H9 (cell line): ENCODE measurements around the gene LRIG1. TPM values are rescaled to one million over a fixed set of nuclear protein-coding genes. Genes with fewer than 3 reads are reported as not detected.

Experiments used
- DNase-seq: peaks from one replicate; pipeline ENCODE4 v3.0.0-alpha.2; 2017
- H2AFZ ChIP-seq: one replicate; pipeline ENCODE4 v1.6.1; 2013; ENCODE audit warnings: mild to moderate bottlenecking, low read length, control low read depth, moderate library complexity
- H2AK5ac ChIP-seq: 2 replicates; pipeline ENCODE4 v1.6.1; 2013; ENCODE audit warnings: low read length, control low read depth, mixed read lengths; ENCODE audit not compliant: insufficient read length
- H2BK120ac ChIP-seq: one replicate; pipeline ENCODE4 v1.6.1; 2013; ENCODE audit warnings: low read depth, mild to moderate bottlenecking, low read length, control low read depth, inconsistent platforms; ENCODE audit not compliant: poor library complexity, severe bottlenecking
- H2BK12ac ChIP-seq: 2 replicates; pipeline ENCODE4 v1.6.1; 2013; ENCODE audit warnings: low read length, control low read depth, mixed read lengths, low read depth; ENCODE audit not compliant: insufficient read length
- H2BK15ac ChIP-seq: 2 replicates; pipeline ENCODE4 v1.6.1; 2013; ENCODE audit warnings: low read depth, low read length, control low read depth
- H2BK20ac ChIP-seq: one replicate; pipeline ENCODE4 v1.6.1; 2013; ENCODE audit warnings: low read depth, mild to moderate bottlenecking, low read length, control low read depth, inconsistent platforms; ENCODE audit not compliant: poor library complexity, severe bottlenecking
- H2BK5ac ChIP-seq: 2 replicates; pipeline ENCODE4 v1.6.1; 2013; ENCODE audit warnings: low read length, control low read depth, mixed read lengths; ENCODE audit not compliant: insufficient read length
- H3K14ac ChIP-seq: 2 replicates; pipeline ENCODE4 v1.6.1; 2013; ENCODE audit warnings: low read length, control low read depth; ENCODE audit not compliant: insufficient read depth
- H3K18ac ChIP-seq: 2 replicates; pipeline ENCODE4 v1.6.1; 2013; ENCODE audit warnings: low read depth, mild to moderate bottlenecking, mixed read lengths, low read length, control low read depth; ENCODE audit not compliant: insufficient read length
- H3K23ac ChIP-seq: 2 replicates; pipeline ENCODE4 v1.6.1; 2013; ENCODE audit warnings: low read length, control low read depth, mixed read lengths, low read depth; ENCODE audit not compliant: insufficient read length
- H3K23me2 ChIP-seq: 2 replicates; pipeline ENCODE4 v1.6.1; 2013; ENCODE audit warnings: low read depth, mild to moderate bottlenecking, mixed read lengths, low read length, control low read depth; ENCODE audit not compliant: insufficient read length, poor library complexity, severe bottlenecking
- H3K27ac ChIP-seq: 2 replicates; pipeline ENCODE4 v1.5.1; 2013; ENCODE audit warnings: low read length, control low read depth, mixed read lengths, low read depth; ENCODE audit not compliant: insufficient read length
- H3K27me3 ChIP-seq: 2 replicates; pipeline ENCODE4 v1.6.1; 2013; ENCODE audit warnings: low read length, control low read depth, inconsistent platforms; ENCODE audit not compliant: insufficient read depth
- H3K4ac ChIP-seq: 2 replicates; pipeline ENCODE4 v1.6.1; 2013; ENCODE audit warnings: low read depth, mild to moderate bottlenecking, control low read depth, inconsistent platforms, low read length, moderate library complexity
- H3K4me1 ChIP-seq: 2 replicates; pipeline ENCODE4 v1.6.1; 2013; ENCODE audit warnings: low read length, control low read depth, inconsistent platforms; ENCODE audit not compliant: insufficient read depth
- H3K4me2 ChIP-seq: 2 replicates; pipeline ENCODE4 v1.6.1; 2013; ENCODE audit warnings: low read length, control low read depth, mixed read lengths; ENCODE audit not compliant: insufficient read length, insufficient read depth
- H3K56ac ChIP-seq: 2 replicates; pipeline ENCODE4 v1.6.1; 2013; ENCODE audit warnings: low read depth, mild to moderate bottlenecking, mixed read lengths, low read length, control low read depth; ENCODE audit not compliant: insufficient read length
- H3K79me1 ChIP-seq: 2 replicates; pipeline ENCODE4 v1.6.1; 2013; ENCODE audit warnings: low read depth, mild to moderate bottlenecking, moderate library complexity, low read length, control low read depth, inconsistent platforms; ENCODE audit not compliant: insufficient read depth, poor library complexity, severe bottlenecking
- H3K79me2 ChIP-seq: 2 replicates; pipeline ENCODE4 v1.6.1; 2013; ENCODE audit warnings: low read length, control low read depth, inconsistent platforms; ENCODE audit not compliant: insufficient read depth
- H3K9ac ChIP-seq: 2 replicates; pipeline ENCODE4 v1.6.1; 2013; ENCODE audit warnings: low read length, control low read depth, mixed read lengths; ENCODE audit not compliant: insufficient read length; ENCODE audit errors: extremely low read depth
- H3K9me3 ChIP-seq: one replicate; pipeline ENCODE4 v1.6.1; 2013; ENCODE audit warnings: low read depth, low read length, inconsistent platforms; ENCODE audit not compliant: control insufficient read depth
- H3T11ph ChIP-seq: one replicate; pipeline ENCODE4 v1.6.1; 2013; ENCODE audit warnings: mild to moderate bottlenecking, low read length, control low read depth, inconsistent platforms
- H4K20me1 ChIP-seq: one replicate; pipeline ENCODE4 v1.6.1; 2013; ENCODE audit not compliant: control insufficient read depth, insufficient read length, insufficient read depth
- H4K5ac ChIP-seq: 2 replicates; pipeline ENCODE4 v1.6.1; 2013; ENCODE audit warnings: low read depth, mild to moderate bottlenecking, mixed read lengths, low read length, control low read depth; ENCODE audit not compliant: insufficient read length
- H4K8ac ChIP-seq: replicated peaks from 2 replicates; pipeline ENCODE4 v1.6.1; 2013; ENCODE audit warnings: low read length, control low read depth, mixed read lengths, low read depth; ENCODE audit not compliant: insufficient read length
- H4K91ac ChIP-seq: 2 replicates; pipeline ENCODE4 v1.6.1; 2013; ENCODE audit warnings: low read depth, mild to moderate bottlenecking, moderate library complexity, mixed read lengths, low read length, control low read depth; ENCODE audit not compliant: insufficient read length
- H3K27ac Mint-ChIP-seq, 3 experiments: 2 replicates in 2 of 3; 3 replicates in 1 of 3; pipeline ENCODE4 v1.8.0; 2020 to 2021; ENCODE audit warnings: mixed read lengths in 3 of 3, mild to moderate bottlenecking in 1 of 3, moderate library complexity in 1 of 3
- H3K27me3 Mint-ChIP-seq: 2 replicates; pipeline ENCODE4 v1.8.0; 2021; ENCODE audit warnings: low read depth, mild to moderate bottlenecking, moderate library complexity, mixed read lengths
- H3K36me3 Mint-ChIP-seq, 3 experiments: 2 replicates in 2 of 3; 3 replicates in 1 of 3; pipeline ENCODE4 v1.8.0; 2020 to 2021; ENCODE audit warnings: low read depth in 3 of 3, mixed read lengths in 3 of 3; ENCODE audit not compliant: insufficient read depth in 1 of 3
- H3K4me1 Mint-ChIP-seq, 2 experiments: 2 replicates each; pipeline ENCODE4 v1.8.0; 2020; ENCODE audit warnings: mixed read lengths in 2 of 2
- H3K4me3 Mint-ChIP-seq, 2 experiments: 2 replicates in 1 of 2; 3 replicates in 1 of 2; pipeline ENCODE4 v1.8.0; 2020 to 2021; ENCODE audit warnings: mild to moderate bottlenecking in 2 of 2, mixed read lengths in 2 of 2, moderate library complexity in 1 of 2
- H3K9me3 Mint-ChIP-seq, 2 experiments: 2 replicates in 1 of 2; 3 replicates in 1 of 2; pipeline ENCODE4 v1.8.0; 2020; ENCODE audit warnings: mild to moderate bottlenecking in 2 of 2, mixed read lengths in 2 of 2, moderate library complexity in 1 of 2
- WGBS: extraction: QIAGEN DNeasy Blood & Tissue Kit; methylation state at CpG from one replicate; pipeline ENCODE4 v1.1.7; 2013; ENCODE audit warnings: missing lambda C conversion rate, low lambda C conversion rate, mixed read lengths; ENCODE audit not compliant: insufficient read length; ENCODE audit errors: extremely low coverage; 5-methylcytosine and 5-hydroxymethylcytosine counted together
- total RNA-seq: library from RNA; stranded (reverse); gene quantifications from 2 replicates; pipeline ENCODE4 v1.2.1, GENCODE V29; 2021
- TF ChIP-seq, protein P1 (sequence below): fragments of 200-600 bp; sonication (generic); conservative IDR thresholded peaks from 3 replicates; pipeline ENCODE4 v1.8.0; 2021; ENCODE audit warnings: antibody characterized with exemption, mild to moderate bottlenecking

Gene LRIG1
- total RNA-seq, 1 experiment from 2014 or later, result 70.3 TPM

DNA sequence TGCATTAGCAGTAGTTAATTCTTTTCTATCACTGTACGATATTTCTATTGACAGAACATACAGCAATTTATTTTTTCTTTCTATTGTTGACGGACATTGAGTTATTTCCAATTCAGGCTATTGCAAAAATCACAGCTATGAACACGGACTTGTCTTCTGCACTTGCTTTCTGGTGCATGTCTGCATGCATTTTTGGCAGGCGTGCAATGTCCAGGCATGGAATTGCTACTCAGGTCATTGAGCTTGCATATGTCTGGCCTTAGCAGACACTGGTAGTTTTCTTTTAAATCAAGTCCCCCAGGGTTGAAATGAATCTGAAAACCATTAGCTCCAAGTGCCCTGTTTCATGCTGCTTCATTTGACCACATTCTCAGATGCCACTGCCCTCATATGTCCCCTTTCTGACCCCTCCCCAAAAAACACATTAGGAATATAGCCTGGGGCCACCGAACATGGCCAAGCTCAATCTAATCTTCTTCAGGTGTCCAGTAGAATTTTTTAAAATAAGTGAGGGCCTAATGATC lies 72.8 kb downstream of the LRIG1 start:
- TF ChIP-seq, protein P1, sequence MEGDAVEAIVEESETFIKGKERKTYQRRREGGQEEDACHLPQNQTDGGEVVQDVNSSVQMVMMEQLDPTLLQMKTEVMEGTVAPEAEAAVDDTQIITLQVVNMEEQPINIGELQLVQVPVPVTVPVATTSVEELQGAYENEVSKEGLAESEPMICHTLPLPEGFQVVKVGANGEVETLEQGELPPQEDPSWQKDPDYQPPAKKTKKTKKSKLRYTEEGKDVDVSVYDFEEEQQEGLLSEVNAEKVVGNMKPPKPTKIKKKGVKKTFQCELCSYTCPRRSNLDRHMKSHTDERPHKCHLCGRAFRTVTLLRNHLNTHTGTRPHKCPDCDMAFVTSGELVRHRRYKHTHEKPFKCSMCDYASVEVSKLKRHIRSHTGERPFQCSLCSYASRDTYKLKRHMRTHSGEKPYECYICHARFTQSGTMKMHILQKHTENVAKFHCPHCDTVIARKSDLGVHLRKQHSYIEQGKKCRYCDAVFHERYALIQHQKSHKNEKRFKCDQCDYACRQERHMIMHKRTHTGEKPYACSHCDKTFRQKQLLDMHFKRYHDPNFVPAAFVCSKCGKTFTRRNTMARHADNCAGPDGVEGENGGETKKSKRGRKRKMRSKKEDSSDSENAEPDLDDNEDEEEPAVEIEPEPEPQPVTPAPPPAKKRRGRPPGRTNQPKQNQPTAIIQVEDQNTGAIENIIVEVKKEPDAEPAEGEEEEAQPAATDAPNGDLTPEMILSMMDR, result no peak
- no peak overlapping the region for H2AFZ ChIP-seq
- no peak overlapping the region for H3K9ac ChIP-seq
- Mint-ChIP-seq H3K27me3 (no peaks in the 10 kb centered on the region; the same call in 1 of the 2 replicates), H3K9me3 (peaks cover 13 to 17% of the 10 kb centered on the region in 2 experiments), H3K4me1 (peaks cover 65 to 67% of the 10 kb centered on the region in 2 experiments), H3K36me3 (peaks cover 25 to 68% (median 55%) of the 10 kb centered on the region in 3 experiments), H3K27ac (peak overlapping the region in 1 of 3 experiments; percentile 62; a peak in 2 of 7 replicates), H3K4me3 (no peak overlapping the region)
- H3K4me1 ChIP-seq, result peaks cover 23% of the 10 kb centered on the region
- H3K79me2 ChIP-seq, result peaks cover 57% of the 10 kb centered on the region
- H3K23me2 ChIP-seq, result no peaks in the 10 kb centered on the region
- H4K20me1 ChIP-seq, result no peaks in the 10 kb centered on the region
- H3T11ph ChIP-seq, result no peak overlapping the region
- no peak for DNase-seq
- no peak overlapping the region for H2BK20ac ChIP-seq
- H2AK5ac ChIP-seq, result no peak overlapping the region
- H3K4ac ChIP-seq, result no peak overlapping the region
- H3K27ac ChIP-seq, result no peak overlapping the region
- no peak overlapping the region for H4K5ac ChIP-seq
- no peak overlapping the region for H3K23ac ChIP-seq
- H3K56ac ChIP-seq, result no peak overlapping the region
- no peak overlapping the region for H3K14ac ChIP-seq
- H2BK15ac ChIP-seq, result no peak overlapping the region
- H3K9me3 ChIP-seq, result peaks cover 6% of the 10 kb centered on the region
- no peak overlapping the region for H2BK120ac ChIP-seq
- no CpG with 5 or more reads among the region's 5 CpGs for WGBS
- no peak overlapping the region for H2BK5ac ChIP-seq
- no peaks in the 10 kb centered on the region for H3K27me3 ChIP-seq
- no peak overlapping the region for H3K4me2 ChIP-seq
- no peak overlapping the region for H4K8ac ChIP-seq
- H2BK12ac ChIP-seq, result no peak overlapping the region
- no peak overlapping the region for H4K91ac ChIP-seq
- no peak overlapping the region for H3K18ac ChIP-seq
- peaks cover 29% of the 10 kb centered on the region for H3K79me1 ChIP-seq
